A673 (cell line): ENCODE results near the gene WIPF1. TPM values are rescaled to one million over a fixed set of nuclear protein-coding genes. Genes with fewer than 3 reads are reported as not detected.

Experiments
- BruUV-seq: library from RNA; stranded (reverse); fragments of 400-500 nt; replicated peaks from 2 replicates; lab custom pipeline; 2021; lab: Mats Ljungman, UMichigan
- CTCF ChIA-PET: fragments of 300-600 bp; sonication (Branson Sonifier 250); formaldehyde crosslinking; loops from one replicate; lab custom pipeline; 2022; ENCODE audit warnings: antibody characterized with exemption; lab: Charles Lee
- POLR2A ChIA-PET: fragments of 300-600 bp; sonication (Branson Sonifier 250); formaldehyde crosslinking; loops from one replicate; lab custom pipeline; 2022; ENCODE audit warnings: antibody characterized with exemption; ENCODE audit not compliant: low non-redundant PET; lab: Charles Lee
- DNase-seq: peaks from one replicate; pipeline ENCODE4 v3.0.0-alpha.2; 2015; ENCODE audit warnings: low spot score
- H3K27ac ChIP-seq: fragments of 200-600 bp; sonication (generic); 2 replicates; pipeline ENCODE4 v1.5.1; 2016; ENCODE audit warnings: mixed run types, low read depth, mild to moderate bottlenecking, mixed read lengths, antibody characterized with exemption, low read length; ENCODE audit not compliant: poor library complexity, severe bottlenecking
- H3K27me3 ChIP-seq: fragments of 200-600 bp; sonication (generic); replicated peaks from 2 replicates; pipeline ENCODE4 v1.6.1; 2017; ENCODE audit warnings: mixed run types, low read depth, mild to moderate bottlenecking, mixed read lengths, antibody characterized with exemption, low read length; ENCODE audit not compliant: insufficient read depth, poor library complexity
- H3K36me3 ChIP-seq: fragments of 200-600 bp; sonication (generic); 2 replicates; pipeline ENCODE4 v1.6.1; 2016; ENCODE audit warnings: mixed run types, mild to moderate bottlenecking, mixed read lengths, antibody characterized with exemption, low read length; ENCODE audit not compliant: insufficient read depth, poor library complexity, severe bottlenecking
- H3K4me1 ChIP-seq: fragments of 200-600 bp; sonication (generic); 2 replicates; pipeline ENCODE4 v1.6.1; 2017; ENCODE audit warnings: mixed run types, mild to moderate bottlenecking, mixed read lengths, antibody characterized with exemption, low read length; ENCODE audit not compliant: insufficient read depth, poor library complexity, severe bottlenecking
- H3K4me3 ChIP-seq: fragments of 200-600 bp; sonication (generic); 2 replicates; pipeline ENCODE4 v1.5.1; 2016; ENCODE audit warnings: low read depth, mixed run types, mild to moderate bottlenecking, mixed read lengths, low read length; ENCODE audit not compliant: poor library complexity, severe bottlenecking
- H3K9me3 ChIP-seq: fragments of 200-600 bp; sonication (generic); 2 replicates; pipeline ENCODE4 v1.6.1; 2016; ENCODE audit warnings: mixed run types, low read depth, mild to moderate bottlenecking, mixed read lengths, antibody characterized with exemption, low read length; ENCODE audit not compliant: poor library complexity, severe bottlenecking
- CTCF ChIP-seq: fragments of 300-800, 200-600 bp; sonication (generic); conservative IDR thresholded peaks from 2 replicates; pipeline ENCODE4 v1.5.1; 2017; ENCODE audit warnings: low read depth, mild to moderate bottlenecking, antibody characterized with exemption, low read length, moderate library complexity, mixed read lengths
- EZH2 ChIP-seq: fragments of 200-600 bp; sonication (generic); IDR thresholded peaks from 2 replicates; pipeline ENCODE4 v1.6.1; 2017; ENCODE audit warnings: borderline replicate concordance, low read depth, mild to moderate bottlenecking, mixed read lengths, antibody characterized with exemption, low read length; ENCODE audit not compliant: poor library complexity, severe bottlenecking
- intact Hi-C: fragments of 100-400 bp; cut with micrococcal nuclease; formaldehyde crosslinking; loops from one replicate; pipeline ENCODE4 v1.10.0; 2022; ENCODE audit not compliant: unreplicated experiment
- total RNA-seq: library from RNA; stranded (reverse); gene quantifications from 2 replicates; pipeline ENCODE4 v1.2.3, GENCODE V29; 2021

Gene WIPF1
- total RNA-seq, 1 experiment from 2014 or later, result 1.1 TPM

DNA sequence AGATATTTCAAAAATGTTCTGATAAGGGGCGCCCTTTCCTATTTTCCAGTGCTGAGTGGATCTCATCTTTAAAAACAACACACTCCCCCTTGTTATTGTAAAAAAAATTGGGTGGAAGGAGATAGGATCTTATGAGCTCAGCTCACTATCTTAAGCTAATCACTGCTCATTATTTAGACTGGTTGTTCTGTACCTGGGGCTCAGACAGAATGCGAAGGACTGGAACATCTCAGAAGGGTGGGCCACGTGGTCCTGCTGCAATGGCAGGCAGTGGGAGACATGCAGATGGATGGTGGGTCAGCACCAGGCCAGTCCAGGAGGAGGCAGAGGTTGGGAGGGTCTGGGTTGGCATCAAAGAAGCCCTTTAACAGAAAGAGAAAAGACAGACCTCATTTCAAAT is 62.5 kb downstream of the WIPF1 start:
- intact Hi-C loops, result no loop called here
- H3K27ac ChIP-seq, result no peak overlapping the region
- no peaks in the 10 kb centered on the region for H3K36me3 ChIP-seq
- H3K9me3 ChIP-seq, result no peaks in the 10 kb centered on the region
- no peak for TF ChIP-seq EZH2
- H3K27me3 ChIP-seq, result no peaks in the 10 kb centered on the region
- DNase-seq, result no peak
- no peaks in the 10 kb centered on the region for H3K4me1 ChIP-seq
- ChIA-PET CTCF (interaction anchor here (0.5 kb wide), 1 partner anchor 64 kb away, joined by 13 read pairs; no protein-coding TSS in a partner anchor), POLR2A (interaction anchor here (0.7 kb wide), 1 partner anchor 1909 kb away, joined by 4 read pairs; no protein-coding TSS in a partner anchor)
- no peak overlapping the region for H3K4me3 ChIP-seq
- BruUV-seq, result no TSS peak

DNA sequence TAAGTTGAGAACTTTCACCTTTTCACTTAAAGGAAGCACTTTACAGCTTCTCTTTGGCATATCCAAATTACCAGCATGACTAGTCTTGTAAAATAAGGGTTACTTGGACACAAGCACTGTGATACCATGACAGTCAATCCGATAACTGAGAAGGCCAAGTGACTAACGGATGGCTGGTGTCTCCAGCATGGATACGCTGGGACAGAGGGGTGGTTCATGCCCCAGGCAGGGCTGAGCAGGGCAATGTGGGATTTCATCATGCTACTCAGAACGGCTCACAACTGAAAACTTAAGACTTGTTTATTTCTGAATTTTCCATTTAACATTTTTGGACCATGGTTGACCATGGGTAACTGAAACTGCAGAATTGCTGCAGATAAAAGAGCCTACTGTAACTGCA is 67.7 kb downstream of the WIPF1 start:
- ChIA-PET CTCF (no interaction called here), POLR2A (no interaction called here)
- Histone ChIP-seq H3K27me3 (peaks cover 26% of the 10 kb centered on the region), H3K27ac (no peak overlapping the region), H3K36me3 (no peaks in the 10 kb centered on the region), H3K9me3 (no peaks in the 10 kb centered on the region), H3K4me3 (no peak overlapping the region), H3K4me1 (no peaks in the 10 kb centered on the region)
- no peak for DNase-seq
- no TSS peak for BruUV-seq
- TF ChIP-seq EZH2 (no peak), CTCF (no peak)
- intact Hi-C loops, result no loop called here

GRCh38 chr2:174527959-174528358 is 69.6 kb downstream of the WIPF1 start:
- BruUV-seq, result no TSS peak
- Histone ChIP-seq H3K4me1 (no peaks in the 10 kb centered on the region), H3K27me3 (peaks cover 37% of the 10 kb centered on the region), H3K36me3 (no peaks in the 10 kb centered on the region), H3K4me3 (no peak overlapping the region), H3K27ac (no peak overlapping the region), H3K9me3 (no peaks in the 10 kb centered on the region)
- DNase-seq, result no peak
- TF ChIP-seq EZH2 (no peak), CTCF (no peak)
- POLR2A ChIA-PET, result no interaction called here
- intact Hi-C loops, result no loop called here
- CTCF ChIA-PET, result no interaction called here

DNA sequence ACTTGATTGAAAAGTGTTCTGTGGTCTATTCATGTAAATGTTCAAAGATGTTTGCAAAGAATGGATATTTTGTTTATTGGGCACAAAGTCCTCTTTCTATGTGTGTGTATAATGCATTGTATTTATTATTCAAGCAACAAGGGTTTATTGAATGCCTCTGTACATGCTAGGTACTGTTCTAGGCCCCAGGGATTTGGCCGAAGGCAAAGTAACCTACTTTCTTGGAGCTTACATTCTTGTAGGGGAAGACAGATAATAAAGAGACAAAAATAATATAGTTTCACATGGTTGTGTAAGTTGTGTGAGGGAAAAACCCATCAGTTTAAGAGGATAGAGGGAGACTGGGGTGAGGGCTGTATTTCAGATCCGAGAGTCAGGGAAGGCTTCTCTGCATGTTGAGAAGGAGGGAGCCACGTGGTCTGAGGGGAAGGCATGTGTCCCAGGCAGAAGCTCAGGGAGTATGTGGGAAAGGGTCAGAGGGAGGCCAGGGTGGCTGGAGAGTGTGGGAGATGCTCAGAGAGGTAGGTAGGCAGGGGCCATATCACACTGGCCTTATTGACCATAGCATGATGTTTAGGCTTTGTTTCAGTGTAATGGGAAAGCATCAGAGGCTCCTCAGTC is 70.4 kb downstream of the WIPF1 start:
- intact Hi-C loops, result no loop called here

More for the DNA sequence above, 70.4 kb downstream of the WIPF1 start:
- Histone ChIP-seq H3K36me3 (no peaks in the 10 kb centered on the region), H3K27ac (no peak overlapping the region), H3K27me3 (peaks cover 44% of the 10 kb centered on the region), H3K9me3 (no peaks in the 10 kb centered on the region), H3K4me3 (no peak overlapping the region), H3K4me1 (no peaks in the 10 kb centered on the region)
- POLR2A ChIA-PET, result no interaction called here
- TF ChIP-seq EZH2 (no peak), CTCF (no peak)
- CTCF ChIA-PET, result no interaction called here
- no TSS peak for BruUV-seq
- no peak for DNase-seq
